ENCODE results near the gene CAAP1. TPM values are rescaled to one million over a fixed set of nuclear protein-coding genes. Genes with fewer than 3 reads are reported as not detected.
"Not testable (repeated sequence)": the region's sequence is repeated elsewhere in the genome, so short reads cannot be mapped to it uniquely, and the experiment has no call there.

Gene CAAP1
- total and polyA plus RNA-seq, 10 of the 15 experiments (the other 5 are each of a cell fraction or from before 2014, with no cell fraction given), result 11.0 to 27.5 (median 20.5) TPM

- no peak for TF ChIP-seq ATF2 (IDR thresholded peaks at IDR 0.05; ENCODE audit: low read length)
Measured at GRCh38 chr9:26880262-26880661, 12.3 kb downstream of the CAAP1 start (continued).

- H3K27ac ChIP-seq (ENCODE audit: control insufficient read depth, insufficient read depth); H2AFZ ChIP-seq (ENCODE audit: control insufficient read depth, low read depth, low read length); ATAC-seq; FAIRE-seq; H3K27me3 ChIP-seq (replicated peaks in 1 of 2; ENCODE audit: control insufficient read depth in 2 of 2, insufficient read depth in 2 of 2, low read length in 1 of 2); intact Hi-C loops (cut with micrococcal nuclease; ENCODE audit: unreplicated experiment); H3K79me2 ChIP-seq (ENCODE audit: control insufficient read depth, insufficient read depth, low read length); H3K36me3 ChIP-seq (ENCODE audit: control insufficient read depth in 2 of 2, insufficient read depth in 2 of 2, low read length in 1 of 2); H3K9ac ChIP-seq (ENCODE audit: control insufficient read depth, insufficient read depth, low read length); H3K9me3 ChIP-seq (replicated peaks; ENCODE audit: control insufficient read depth, insufficient read depth, low read length); RAD21 ChIA-PET (ENCODE audit: unreplicated experiment); H4K20me1 ChIP-seq (ENCODE audit: control insufficient read depth, insufficient read depth); in situ Hi-C loops (cut with MboI); H3K4me3 ChIP-seq; DNase-seq (ENCODE audit: low read depth, low spot score); H3K4me1 ChIP-seq (ENCODE audit: control insufficient read depth, insufficient read depth, low read length); BruUV-seq (replicated peaks); H3K4me2 ChIP-seq (ENCODE audit: control insufficient read depth, insufficient read depth): not testable (repeated sequence)
- CTCF ChIA-PET, result interaction anchor here (0.7 to 1.0 kb wide), 2 partner anchors 14 to 19 kb away, joined by 3 to 4 read pairs; no protein-coding TSS in a partner anchor
- WGBS (ENCODE audit: insufficient coverage, insufficient replicate concordance, low lambda C conversion rate, missing lambda C conversion rate), result 81% methylated on average over 3 of the region's 3 CpGs
- POLR2A ChIA-PET, result interaction anchor here (1.9 kb wide), 1 partner anchor 17 kb away, joined by 6 read pairs; the partner anchor contains the start of gene CAAP1
- SMC1A ChIA-PET (ENCODE audit: uncharacterized antibody, unreplicated experiment), result interaction anchor here (0.9 to 1.6 kb wide), 3 partner anchors 12 to 17 kb away, joined by 4 to 7 read pairs (median 4); partner anchors contain the start of gene CAAP1
Measured at GRCh38 chr9:26875155-26875554, 17.4 kb downstream of the CAAP1 start.

- Histone ChIP-seq H3K27me3 (replicated peaks in 1 of 2; ENCODE audit: control insufficient read depth in 2 of 2, insufficient read depth in 2 of 2, low read length in 1 of 2) (no peaks in the 10 kb centered on the region), H2AFZ (ENCODE audit: control insufficient read depth, low read depth, low read length) (no peak overlapping the region), H3K36me3 (ENCODE audit: control insufficient read depth in 2 of 2, insufficient read depth in 2 of 2, low read length in 1 of 2) (no peaks in the 10 kb centered on the region; a peak in 2 of 4 replicates), H4K20me1 (ENCODE audit: control insufficient read depth, insufficient read depth) (no peaks in the 10 kb centered on the region), H3K9ac (ENCODE audit: control insufficient read depth, insufficient read depth, low read length) (no peak overlapping the region), H3K4me2 (ENCODE audit: control insufficient read depth, insufficient read depth) (no peak overlapping the region), H3K4me3 (no peak overlapping the region), H3K79me2 (ENCODE audit: control insufficient read depth, insufficient read depth, low read length) (no peaks in the 10 kb centered on the region), H3K4me1 (ENCODE audit: control insufficient read depth, insufficient read depth, low read length) (no peaks in the 10 kb centered on the region), H3K9me3 (replicated peaks; ENCODE audit: control insufficient read depth, insufficient read depth, low read length) (no peaks in the 10 kb centered on the region), H3K27ac (ENCODE audit: control insufficient read depth, insufficient read depth) (no peak overlapping the region)
- ATAC-seq (no peak), DNase-seq (ENCODE audit: low read depth, low spot score) (no peak), FAIRE-seq (no peak)
- WGBS (ENCODE audit: insufficient coverage, insufficient replicate concordance, low lambda C conversion rate, missing lambda C conversion rate), result 95% methylated on average over 8 of the region's 8 CpGs
- ChIA-PET CTCF (interaction anchor here (1.5 kb wide), 1 partner anchor 12 kb away, joined by 4 read pairs; no protein-coding TSS in a partner anchor), POLR2A (interaction anchor here (0.7 kb wide), 1 partner anchor 21 kb away, joined by 3 read pairs; no protein-coding TSS in a partner anchor), SMC1A (ENCODE audit: uncharacterized antibody, unreplicated experiment) (no interaction called here), RAD21 (ENCODE audit: unreplicated experiment) (no interaction called here)
- intact Hi-C loops (cut with micrococcal nuclease; ENCODE audit: unreplicated experiment), result no loop called here
- no TSS peak for BruUV-seq (replicated peaks)
- in situ Hi-C loops (cut with MboI), result no loop called here
- TF ChIP-seq NR2F1 (conservative IDR thresholded peaks at IDR 0.05), result no peak
- no peak for TF ChIP-seq EP300 (IDR thresholded peaks at IDR 0.05; ENCODE audit: borderline replicate concordance in 1 of 2, control insufficient read depth in 1 of 2, low read depth in 2 of 2, low read length in 2 of 2)
- TF ChIP-seq ATF3 (IDR thresholded peaks at IDR 0.05; ENCODE audit: borderline replicate concordance, extremely low read depth, low read depth, low read length), result no peak
- no peak for TF ChIP-seq HDAC2 (IDR thresholded peaks at IDR 0.05)
- no peak for TF ChIP-seq MAX (IDR thresholded peaks at IDR 0.05; ENCODE audit: low read depth, low read length)
- TF ChIP-seq NR2C1 (IDR thresholded peaks at IDR 0.05), result no peak
- no peak for TF ChIP-seq FOXK2 (IDR thresholded peaks at IDR 0.05)
- no peak for TF ChIP-seq CBFB (IDR thresholded peaks at IDR 0.05; ENCODE audit: low read depth)
- no peak for TF ChIP-seq RAD21 (IDR thresholded peaks at IDR 0.05; ENCODE audit: insufficient read depth, low read depth, low read length)
- no peak for TF ChIP-seq SPI1 (IDR thresholded peaks at IDR 0.05; ENCODE audit: borderline replicate concordance, insufficient read depth, low read depth, low read length)
- no peak for TF ChIP-seq CREM (IDR thresholded peaks at IDR 0.05; ENCODE audit: low read depth)
- no peak for TF ChIP-seq GATAD2B (conservative IDR thresholded peaks at IDR 0.05; ENCODE audit: low read depth)
- no peak for TF ChIP-seq ETV6 (conservative IDR thresholded peaks at IDR 0.05 in 1 of 2, IDR thresholded peaks at IDR 0.05 in 1 of 2; ENCODE audit: borderline replicate concordance in 1 of 2, low read depth in 1 of 2)
- TF ChIP-seq IKZF1 (conservative IDR thresholded peaks at IDR 0.05), result no peak
Measured at GRCh38 chr9:26870292-26870691, 22.3 kb downstream of the CAAP1 start.
